Kidney (tissue), 14 donors: ENCODE results near the gene ARHGAP27. TPM values are rescaled to one million over a fixed set of nuclear protein-coding genes. Genes with fewer than 3 reads are reported as not detected.

Source experiments
- DNase-seq, 5 donors: peaks; one replicate each; pipeline ENCODE4 v3.0.0-alpha.2; 2013 to 2020
- FAIRE-seq: peaks from 2 replicates; lab custom pipeline; 2012; peaks lifted over from hg19 to GRCh38; lab: Jason Lieb, UNC
- H3K27ac ChIP-seq, 2 donors: one replicate each; pipeline ENCODE4 v1.7.0; 2013; ENCODE audit warnings: low read depth in 2 of 2, low read length in 2 of 2, inconsistent platforms in 1 of 2
- H3K27me3 ChIP-seq: one replicate; pipeline ENCODE4 v1.7.1; 2013; ENCODE audit warnings: low read length, inconsistent platforms; ENCODE audit not compliant: control insufficient read depth, insufficient read depth
- H3K36me3 ChIP-seq, 3 donors: one replicate each; pipeline versions ENCODE4 v1.7.0 to v1.7.1; 2013; ENCODE audit warnings: low read length in 3 of 3, control low read depth in 1 of 3, inconsistent platforms in 1 of 3; ENCODE audit not compliant: insufficient read depth in 3 of 3, control insufficient read depth in 2 of 3
- H3K4me1 ChIP-seq, 3 donors: one replicate each; pipeline versions ENCODE4 v1.7.0 to v1.7.1; 2013; ENCODE audit warnings: low read length in 3 of 3, inconsistent platforms in 1 of 3, low read depth in 1 of 3; ENCODE audit not compliant: control insufficient read depth in 2 of 3, insufficient read depth in 2 of 3
- H3K4me3 ChIP-seq, 3 donors: one replicate each; pipeline versions ENCODE4 v1.7.0 to v1.8.1; 2013; ENCODE audit warnings: low read length in 3 of 3, control low read depth in 1 of 3, inconsistent platforms in 1 of 3
- H3K9ac ChIP-seq, 3 donors: one replicate each; pipeline versions ENCODE4 v1.7.0 to v1.7.1; 2013; ENCODE audit warnings: low read length in 3 of 3, control low read depth in 1 of 3, inconsistent platforms in 1 of 3
- H3K9me3 ChIP-seq, 3 donors: one replicate each; pipeline versions ENCODE4 v1.7.0 to v1.7.1; 2013; ENCODE audit warnings: low read length in 3 of 3, control low read depth in 1 of 3, inconsistent platforms in 1 of 3; ENCODE audit not compliant: control insufficient read depth in 2 of 3, insufficient read depth in 1 of 3
- intact Hi-C: fragments of 100-400 bp; cut with DNase I; formaldehyde crosslinking; loops from one replicate; pipeline ENCODE4 v1.11.1; 2022
- polyA plus RNA-seq: library from polyadenylated mRNA; stranded (reverse); fragments of 350-450 nt; fragmentation: Illumina TruSeq; extraction: RNeasy Lipid Tissue Mini Kit (QIAGEN cat#74804); gene quantifications from one replicate; pipeline ENCODE4 v1.2.3, GENCODE V29; 2014; ENCODE audit warnings: low read depth, low replicate concordance; ENCODE audit not compliant: insufficient read depth
- total RNA-seq: library from RNA; stranded (reverse); fragmentation: NEBNext Ultra II Directional; extraction: Animal tissue kit (Norgen Biotek cat#: 25700); gene quantifications from one replicate; pipeline ENCODE4 v1.2.1, GENCODE V29; 2021
- TF ChIP-seq, protein P1 (sequence below): IDR thresholded peaks from 3 replicates; pipeline ENCODE4 v1.5.1; 2012; ENCODE audit warnings: mild to moderate bottlenecking, moderate library complexity, borderline replicate concordance; ENCODE audit not compliant: insufficient read depth; ENCODE audit errors: extremely low read depth
- donor health status: control.
- donor health status: control.
- donor health status: control.
- donor health status: control.
- donor health status: control.
- donor health status: DM: yes; HTN: yes; CAD: no.
- donor health status: Normal renal cell carcinoma (clear cell type).

The ARHGAP27 gene
- total and polyA plus RNA-seq, 2 donors from 2014 or later: 13.3 to 57.2 TPM

DNA sequence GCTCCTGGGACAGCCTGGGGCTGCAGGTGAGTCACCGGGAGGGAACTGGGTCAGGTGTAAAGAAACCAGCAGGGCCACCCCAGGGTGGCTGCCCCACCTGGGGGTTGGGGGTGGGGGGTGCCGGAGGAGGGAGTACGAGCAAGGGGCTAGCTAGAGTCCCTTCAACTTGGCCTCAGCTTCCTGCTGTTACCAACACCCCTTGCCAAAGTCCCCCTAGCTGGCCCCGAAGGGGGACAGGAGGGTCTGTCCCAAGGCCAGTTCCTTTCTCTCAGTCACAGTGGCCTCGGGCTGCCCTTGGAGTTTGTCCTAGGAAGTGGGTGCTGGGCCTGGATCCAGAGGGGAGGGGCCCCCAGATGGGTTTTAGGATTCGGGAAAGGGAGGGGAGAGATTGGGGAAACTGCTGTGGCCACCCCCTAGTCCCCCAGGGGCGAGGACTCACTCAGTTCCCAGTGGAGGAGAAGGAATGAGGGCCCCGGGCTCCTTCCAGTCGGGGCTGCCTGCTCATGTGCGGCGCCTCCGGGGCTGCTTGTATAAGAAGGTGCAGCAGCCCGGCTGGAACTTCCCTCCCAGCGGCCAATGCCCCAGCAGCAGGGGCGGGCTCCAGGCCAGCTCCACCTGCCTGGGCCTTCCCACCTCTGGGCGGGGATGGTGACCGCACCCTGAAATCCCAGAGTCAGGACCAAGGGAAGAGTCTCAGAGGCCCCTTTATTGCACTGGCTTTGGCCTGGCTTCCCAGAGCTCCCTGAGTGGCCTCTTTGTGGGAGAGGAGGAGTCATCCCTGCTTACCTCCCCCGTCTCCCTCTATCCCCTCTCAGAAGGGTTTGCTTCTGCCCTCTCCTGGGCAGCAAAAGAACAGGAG lies 7.3 kb downstream of the ARHGAP27 start:
- Histone ChIP-seq H3K27me3 (peaks cover 10% of the 10 kb centered on the region), H3K27ac (peak overlapping the region; percentile 59 to 78), H3K4me1 (peaks cover 0 to 6% (median 4%) of the 10 kb centered on the region in 3 donors), H3K9me3 (no peaks in the 10 kb centered on the region), H3K4me3 (peak overlapping the region in 2 of 3 donors; percentile 18 to 64), H3K9ac (peak overlapping the region in 2 of 3 donors; percentile 55 to 69), H3K36me3 (no peaks in the 10 kb centered on the region)
- intact Hi-C loops: no loop called here
- TF ChIP-seq, protein P1, sequence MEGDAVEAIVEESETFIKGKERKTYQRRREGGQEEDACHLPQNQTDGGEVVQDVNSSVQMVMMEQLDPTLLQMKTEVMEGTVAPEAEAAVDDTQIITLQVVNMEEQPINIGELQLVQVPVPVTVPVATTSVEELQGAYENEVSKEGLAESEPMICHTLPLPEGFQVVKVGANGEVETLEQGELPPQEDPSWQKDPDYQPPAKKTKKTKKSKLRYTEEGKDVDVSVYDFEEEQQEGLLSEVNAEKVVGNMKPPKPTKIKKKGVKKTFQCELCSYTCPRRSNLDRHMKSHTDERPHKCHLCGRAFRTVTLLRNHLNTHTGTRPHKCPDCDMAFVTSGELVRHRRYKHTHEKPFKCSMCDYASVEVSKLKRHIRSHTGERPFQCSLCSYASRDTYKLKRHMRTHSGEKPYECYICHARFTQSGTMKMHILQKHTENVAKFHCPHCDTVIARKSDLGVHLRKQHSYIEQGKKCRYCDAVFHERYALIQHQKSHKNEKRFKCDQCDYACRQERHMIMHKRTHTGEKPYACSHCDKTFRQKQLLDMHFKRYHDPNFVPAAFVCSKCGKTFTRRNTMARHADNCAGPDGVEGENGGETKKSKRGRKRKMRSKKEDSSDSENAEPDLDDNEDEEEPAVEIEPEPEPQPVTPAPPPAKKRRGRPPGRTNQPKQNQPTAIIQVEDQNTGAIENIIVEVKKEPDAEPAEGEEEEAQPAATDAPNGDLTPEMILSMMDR: no peak
- FAIRE-seq (no peak), DNase-seq (peak; percentile 86 to 93 (median 89))

DNA sequence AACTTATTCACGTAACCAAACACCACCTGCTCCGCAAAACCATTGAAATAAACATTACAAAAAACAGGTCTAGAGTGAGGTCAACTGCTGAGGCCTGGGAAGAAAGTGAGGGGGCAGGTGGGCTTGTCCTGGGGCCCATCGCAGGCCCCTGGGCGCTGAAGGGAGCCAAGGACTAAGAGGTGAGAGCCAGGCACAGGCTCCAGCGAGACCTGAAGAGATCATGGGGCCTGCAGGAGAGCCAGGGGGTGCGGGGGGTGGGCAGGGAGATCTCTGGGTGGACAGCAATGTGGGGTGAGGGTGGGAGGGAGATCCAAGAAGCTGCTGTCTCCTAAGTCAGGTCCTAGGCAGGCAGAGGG lies 7.9 kb downstream of the ARHGAP27 start:
- peak overlapping the region; percentile 57 to 59 for H3K27ac ChIP-seq
- intact Hi-C loops: no loop called here

DNA sequence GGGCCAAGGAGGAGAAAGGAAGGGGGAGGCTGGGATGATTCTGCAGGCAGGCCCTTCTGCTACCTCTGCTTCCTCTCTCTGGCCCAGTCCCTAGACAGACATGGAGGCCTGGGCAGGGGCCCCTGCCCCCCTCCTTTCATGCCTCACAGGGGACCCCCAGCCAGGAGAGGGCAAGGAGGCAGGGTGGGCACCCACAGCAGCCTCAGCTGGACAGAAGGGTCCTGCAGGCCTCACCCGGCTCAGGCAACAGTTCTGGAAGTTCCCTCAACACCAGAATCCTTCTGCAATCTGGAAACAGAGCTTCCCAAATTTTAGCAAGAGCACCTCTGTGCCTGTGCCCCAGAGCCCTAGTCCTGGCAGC lies 8.7 kb downstream of the ARHGAP27 start:
- H3K9ac ChIP-seq: no peak overlapping the region
- FAIRE-seq (no peak), DNase-seq (peak in 2 of 5 donors; percentile 36 to 59)
- peaks cover 7% of the 10 kb centered on the region for H3K27me3 ChIP-seq
- H3K9me3 ChIP-seq: no peaks in the 10 kb centered on the region
- no peak overlapping the region for H3K27ac ChIP-seq
- peak overlapping the region in 2 of 3 donors; percentile 23 to 64 for H3K4me3 ChIP-seq
- intact Hi-C loops: no loop called here
- no peaks in the 10 kb centered on the region for H3K36me3 ChIP-seq
- TF ChIP-seq, protein P1: no peak
- peaks cover 0 to 6% (median 4%) of the 10 kb centered on the region in 3 donors for H3K4me1 ChIP-seq

More for the DNA sequence above, 7.9 kb downstream of the ARHGAP27 start:
- FAIRE-seq (no peak), DNase-seq (no peak)
- H3K4me3 ChIP-seq: peak overlapping the region in 2 of 3 donors; percentile 18 to 64
- H3K27me3 ChIP-seq: peaks cover 7% of the 10 kb centered on the region
- H3K9ac ChIP-seq: peak overlapping the region in 1 of 3 donors; percentile 69
- TF ChIP-seq, protein P1: no peak
- H3K36me3 ChIP-seq: no peaks in the 10 kb centered on the region
- no peaks in the 10 kb centered on the region for H3K9me3 ChIP-seq
- peaks cover 0 to 6% (median 4%) of the 10 kb centered on the region in 3 donors for H3K4me1 ChIP-seq
